ENCODE results near the gene STIM2. TPM values are rescaled to one million over a fixed set of nuclear protein-coding genes. Genes with fewer than 3 reads are reported as not detected.
A peak's percentile ranks its signal among the peaks of the same experiment; 100 is the strongest.

The STIM2 gene
- total and polyA plus RNA-seq, 10 of the 15 experiments (the other 5 are each of a cell fraction or from before 2014, with no cell fraction given): 4.7 to 41.5 (median 16.9) TPM

GRCh38 chr4:26826721-26827120 is 33.9 kb upstream of the STIM2 start (continued):
- TF ChIP-seq, protein P1, sequence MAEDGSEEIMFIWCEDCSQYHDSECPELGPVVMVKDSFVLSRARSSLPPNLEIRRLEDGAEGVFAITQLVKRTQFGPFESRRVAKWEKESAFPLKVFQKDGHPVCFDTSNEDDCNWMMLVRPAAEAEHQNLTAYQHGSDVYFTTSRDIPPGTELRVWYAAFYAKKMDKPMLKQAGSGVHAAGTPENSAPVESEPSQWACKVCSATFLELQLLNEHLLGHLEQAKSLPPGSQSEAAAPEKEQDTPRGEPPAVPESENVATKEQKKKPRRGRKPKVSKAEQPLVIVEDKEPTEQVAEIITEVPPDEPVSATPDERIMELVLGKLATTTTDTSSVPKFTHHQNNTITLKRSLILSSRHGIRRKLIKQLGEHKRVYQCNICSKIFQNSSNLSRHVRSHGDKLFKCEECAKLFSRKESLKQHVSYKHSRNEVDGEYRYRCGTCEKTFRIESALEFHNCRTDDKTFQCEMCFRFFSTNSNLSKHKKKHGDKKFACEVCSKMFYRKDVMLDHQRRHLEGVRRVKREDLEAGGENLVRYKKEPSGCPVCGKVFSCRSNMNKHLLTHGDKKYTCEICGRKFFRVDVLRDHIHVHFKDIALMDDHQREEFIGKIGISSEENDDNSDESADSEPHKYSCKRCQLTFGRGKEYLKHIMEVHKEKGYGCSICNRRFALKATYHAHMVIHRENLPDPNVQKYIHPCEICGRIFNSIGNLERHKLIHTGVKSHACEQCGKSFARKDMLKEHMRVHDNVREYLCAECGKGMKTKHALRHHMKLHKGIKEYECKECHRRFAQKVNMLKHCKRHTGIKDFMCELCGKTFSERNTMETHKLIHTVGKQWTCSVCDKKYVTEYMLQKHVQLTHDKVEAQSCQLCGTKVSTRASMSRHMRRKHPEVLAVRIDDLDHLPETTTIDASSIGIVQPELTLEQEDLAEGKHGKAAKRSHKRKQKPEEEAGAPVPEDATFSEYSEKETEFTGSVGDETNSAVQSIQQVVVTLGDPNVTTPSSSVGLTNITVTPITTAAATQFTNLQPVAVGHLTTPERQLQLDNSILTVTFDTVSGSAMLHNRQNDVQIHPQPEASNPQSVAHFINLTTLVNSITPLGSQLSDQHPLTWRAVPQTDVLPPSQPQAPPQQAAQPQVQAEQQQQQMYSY (CRISPR knock-in tag; IDR thresholded peaks at IDR 0.05): no peak
- TF ChIP-seq STAT3 (IDR thresholded peaks at IDR 0.05; ENCODE audit: low read depth, low read length): no peak
- TF ChIP-seq EGR1 (IDR thresholded peaks at IDR 0.05; ENCODE audit: borderline replicate concordance in 1 of 2, low read depth in 2 of 2, low read length in 2 of 2): peak in 1 of 2 experiments; percentile 37; a peak in 1 of 3 replicates
- TF ChIP-seq NFYA (IDR thresholded peaks at IDR 0.05; ENCODE audit: borderline replicate concordance, low read depth, low read length): no peak
- TF ChIP-seq JUND (IDR thresholded peaks at IDR 0.05; ENCODE audit: low read depth, low read length): no peak
- peak; percentile 72; the same call in 1 of the 2 replicates for TF ChIP-seq PAX5 (IDR thresholded peaks at IDR 0.05; ENCODE audit: borderline replicate concordance, low read depth, low read length)
- TF ChIP-seq IRF4 (IDR thresholded peaks at IDR 0.05; ENCODE audit: low read depth, low read length): peak; percentile 76; the same call in 1 of the 2 replicates
- peak in 1 of 2 experiments; percentile 63; a peak in 1 of 4 replicates for TF ChIP-seq CEBPB (IDR thresholded peaks at IDR 0.05; ENCODE audit: borderline replicate concordance in 1 of 2, low read depth in 2 of 2, low read length in 2 of 2)
- TF ChIP-seq, protein P2, sequence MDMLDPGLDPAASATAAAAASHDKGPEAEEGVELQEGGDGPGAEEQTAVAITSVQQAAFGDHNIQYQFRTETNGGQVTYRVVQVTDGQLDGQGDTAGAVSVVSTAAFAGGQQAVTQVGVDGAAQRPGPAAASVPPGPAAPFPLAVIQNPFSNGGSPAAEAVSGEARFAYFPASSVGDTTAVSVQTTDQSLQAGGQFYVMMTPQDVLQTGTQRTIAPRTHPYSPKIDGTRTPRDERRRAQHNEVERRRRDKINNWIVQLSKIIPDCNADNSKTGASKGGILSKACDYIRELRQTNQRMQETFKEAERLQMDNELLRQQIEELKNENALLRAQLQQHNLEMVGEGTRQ (IDR thresholded peaks at IDR 0.05; ENCODE audit: borderline replicate concordance, low read depth, low read length): no peak
- peak; percentile 89 for TF ChIP-seq TBL1XR1 (IDR thresholded peaks at IDR 0.05; ENCODE audit: low read depth, low read length)
- peak; percentile 34; the same call in 1 of the 2 replicates for TF ChIP-seq YY1 (IDR thresholded peaks at IDR 0.05; ENCODE audit: low read depth, low read length)
- TF ChIP-seq IKZF2 (IDR thresholded peaks at IDR 0.05): peak; percentile 97 to 98
- peak; percentile 49; the same call in 1 of the 2 replicates for TF ChIP-seq SREBF1 (IDR thresholded peaks at IDR 0.05; ENCODE audit: low read length)
- TF ChIP-seq ZBED1 (IDR thresholded peaks at IDR 0.05; ENCODE audit: borderline replicate concordance): peak; percentile 91; the same call in 1 of the 2 replicates
- TF ChIP-seq ZNF384 (IDR thresholded peaks at IDR 0.05; ENCODE audit: borderline replicate concordance, low read depth, low read length): peak; percentile 70; the same call in 1 of the 2 replicates
- TF ChIP-seq MYB (IDR thresholded peaks at IDR 0.05; ENCODE audit: borderline replicate concordance, low read depth, low read length): peak; percentile 95; the same call in 1 of the 2 replicates
- TF ChIP-seq DPF2 (IDR thresholded peaks at IDR 0.05): peak; percentile 93
- no peak for TF ChIP-seq ATF3 (IDR thresholded peaks at IDR 0.05; ENCODE audit: borderline replicate concordance, extremely low read depth, low read depth, low read length)
- TF ChIP-seq SP1 (IDR thresholded peaks at IDR 0.05; ENCODE audit: low read depth, low read length): peak; percentile 14
- no peak for TF ChIP-seq PAX8 (IDR thresholded peaks at IDR 0.05)
- TF ChIP-seq STAT1 (conservative IDR thresholded peaks at IDR 0.05): no peak
- TF ChIP-seq PML (IDR thresholded peaks at IDR 0.05; ENCODE audit: low read length): peak; percentile 87; the same call in 1 of the 2 replicates
- TF ChIP-seq POLR2AphosphoS5 (IDR thresholded peaks at IDR 0.05; ENCODE audit: low read length): no peak
- TF ChIP-seq E4F1 (IDR thresholded peaks at IDR 0.05; ENCODE audit: borderline replicate concordance, partially characterized antibody): no peak
- no peak for TF ChIP-seq SREBF2 (IDR thresholded peaks at IDR 0.05; ENCODE audit: low read length)
- TF ChIP-seq ZSCAN29 (IDR thresholded peaks at IDR 0.05): no peak

Data from GM12878 (cell line).